HEK293 (cell line): ENCODE data around the gene SLC25A13.

Experiments
- CTCF ChIA-PET: fragments of 350-600 bp; formaldehyde crosslinking; extraction: SDS; loops from one replicate; lab custom pipeline; 2021; ENCODE audit warnings: antibody characterized with exemption; lab: Yijun Ruan, JAX
- POLR2A ChIA-PET: fragments of 300-600 bp; formaldehyde crosslinking; extraction: SDS; loops from one replicate; lab custom pipeline; 2020; ENCODE audit warnings: antibody characterized with exemption, inconsistent platforms; lab: Yijun Ruan, JAX
- H3K27ac ChIP-seq: fragments of 200-500 bp; sonication (Bioruptor generic); 2 replicates; pipeline ENCODE4 v1.5.1; 2014; ENCODE audit warnings: low read depth, low read length, control low read depth, inconsistent platforms; ENCODE audit errors: extremely low read depth
- H3K36me3 ChIP-seq, 2 experiments: fragments of 200-500 bp in 1 of 2; sonication (Bioruptor generic) in 1 of 2; 1 replicate in 1 of 2; 2 replicates in 1 of 2; pipeline ENCODE4 v1.5.1; 2014 to 2017; ENCODE audit warnings: inconsistent platforms in 2 of 2, low read length in 2 of 2; ENCODE audit not compliant: control insufficient read depth in 2 of 2, insufficient read depth in 1 of 2
- H3K4me1 ChIP-seq: fragments of 200-500 bp; sonication (Bioruptor generic); 2 replicates; pipeline ENCODE4 v1.5.1; 2014; ENCODE audit warnings: mild to moderate bottlenecking, low read length, inconsistent platforms; ENCODE audit not compliant: control insufficient read depth, insufficient read depth
- H3K4me3 ChIP-seq: 2 replicates; pipeline ENCODE4 v1.5.1; 2011; ENCODE audit warnings: low read depth, mild to moderate bottlenecking, control low read depth, low read length, moderate library complexity
- H3K9me3 ChIP-seq: fragments of 200-500 bp; sonication (Bioruptor generic); 2 replicates; pipeline ENCODE4 v1.5.1; 2014; ENCODE audit warnings: low read depth, low read length, inconsistent platforms; ENCODE audit not compliant: control insufficient read depth, insufficient read depth
- IKZF3 ChIP-seq: fragments of 450-650 bp; IDR thresholded peaks from 2 replicates; pipeline ENCODE4 v1.5.0; 2018; ENCODE audit warnings: missing biosample characterization, mild to moderate bottlenecking, missing genetic modification characterization, moderate library complexity
- KLF17 ChIP-seq: fragments of 450-650 bp; formaldehyde crosslinking; IDR thresholded peaks from 2 replicates; pipeline ENCODE4 v1.5.1; 2016; ENCODE audit warnings: missing biosample characterization, missing genetic modification characterization
- KLF9 ChIP-seq: fragments of 450-650 bp; formaldehyde crosslinking; IDR thresholded peaks from 2 replicates; pipeline ENCODE4 v1.5.1; 2016; ENCODE audit warnings: missing biosample characterization, missing genetic modification characterization, low read depth
- MYNN ChIP-seq: fragments of 450-650 bp; formaldehyde crosslinking; IDR thresholded peaks from 2 replicates; pipeline ENCODE4 v1.5.1; 2016; ENCODE audit warnings: missing biosample characterization, missing genetic modification characterization, borderline replicate concordance
- YY1 ChIP-seq: fragments of 450-650 bp; formaldehyde crosslinking; IDR thresholded peaks from 2 replicates; pipeline ENCODE4 v1.5.1; 2018; ENCODE audit warnings: missing biosample characterization, missing genetic modification characterization
- ZBTB21 ChIP-seq: fragments of 450-650 bp; formaldehyde crosslinking; IDR thresholded peaks from 2 replicates; pipeline ENCODE4 v1.5.1; 2017; ENCODE audit warnings: missing biosample characterization, missing genetic modification characterization
- ZBTB6 ChIP-seq: fragments of 450-650 bp; formaldehyde crosslinking; IDR thresholded peaks from 2 replicates; pipeline ENCODE4 v1.5.1; 2017; ENCODE audit warnings: missing biosample characterization, missing genetic modification characterization
- ZNF146 ChIP-seq: fragments of 450-650 bp; formaldehyde crosslinking; IDR thresholded peaks from 2 replicates; pipeline ENCODE4 v1.5.1; 2016; ENCODE audit warnings: missing biosample characterization, missing genetic modification characterization
- ZNF19 ChIP-seq: fragments of 450-650 bp; formaldehyde crosslinking; IDR thresholded peaks from 2 replicates; pipeline ENCODE4; 2016; ENCODE audit warnings: missing biosample characterization, missing genetic modification characterization, low read depth
- ZNF24 ChIP-seq: fragments of 450-650 bp; formaldehyde crosslinking; IDR thresholded peaks from 2 replicates; pipeline ENCODE4 v1.5.1; 2016; ENCODE audit warnings: missing biosample characterization, missing genetic modification characterization
- ZNF518A ChIP-seq: fragments of 450-650 bp; formaldehyde crosslinking; conservative IDR thresholded peaks from 2 replicates; pipeline ENCODE4 v1.5.1; 2016; ENCODE audit warnings: low read depth, missing biosample characterization, missing genetic modification characterization
- ZNF555 ChIP-seq: fragments of 450-650 bp; formaldehyde crosslinking; conservative IDR thresholded peaks from 2 replicates; pipeline ENCODE4 v1.5.1; 2017; ENCODE audit warnings: missing biosample characterization, mild to moderate bottlenecking, missing genetic modification characterization, inconsistent platforms
- ZNF561 ChIP-seq: fragments of 450-650 bp; IDR thresholded peaks from 2 replicates; pipeline ENCODE4 v1.5.1; 2018; ENCODE audit warnings: missing biosample characterization, missing genetic modification characterization, borderline replicate concordance
- ZNF585B ChIP-seq: fragments of 450-650 bp; formaldehyde crosslinking; IDR thresholded peaks from 2 replicates; pipeline ENCODE4 v1.5.1; 2016; ENCODE audit warnings: missing biosample characterization, missing genetic modification characterization
- ZNF600 ChIP-seq: fragments of 450-650 bp; formaldehyde crosslinking; IDR thresholded peaks from 2 replicates; pipeline ENCODE4 v1.5.1; 2016; ENCODE audit warnings: missing biosample characterization, missing genetic modification characterization
- ZNF639 ChIP-seq: fragments of 450-650 bp; formaldehyde crosslinking; IDR thresholded peaks from 2 replicates; pipeline ENCODE4 v1.5.1; 2016; ENCODE audit warnings: missing biosample characterization, missing genetic modification characterization
- ZNF792 ChIP-seq: fragments of 450-650 bp; formaldehyde crosslinking; IDR thresholded peaks from 2 replicates; pipeline ENCODE4 v1.5.1; 2016; ENCODE audit warnings: missing biosample characterization, missing genetic modification characterization
- ZNF837 ChIP-seq: fragments of 450-650 bp; formaldehyde crosslinking; IDR thresholded peaks from 2 replicates; pipeline ENCODE4 v1.5.1; 2016; ENCODE audit warnings: missing biosample characterization, missing genetic modification characterization
- ZSCAN30 ChIP-seq: fragments of 450-650 bp; IDR thresholded peaks from 2 replicates; pipeline ENCODE4 v1.5.1; 2018; ENCODE audit warnings: missing biosample characterization, mild to moderate bottlenecking, missing genetic modification characterization, moderate library complexity
- ZXDB ChIP-seq: fragments of 450-650 bp; formaldehyde crosslinking; IDR thresholded peaks from 2 replicates; pipeline ENCODE4 v1.5.1; 2016; ENCODE audit warnings: missing biosample characterization, missing genetic modification characterization

SLC25A13 gene

GRCh38 chr7:96173781-96174180 lies 148.1 kb downstream of the SLC25A13 start:
- Histone ChIP-seq H3K4me3 (no peak overlapping the region), H3K4me1 (0 out of 2 replicates have a peak, but pooled peaks cover under 1% of the 10 kb centered on the region), H3K27ac (no peak overlapping the region), H3K9me3 (no peaks in the 10 kb centered on the region), H3K36me3 (peaks cover 0 to 20% of the 10 kb centered on the region in 2 experiments; a peak in 1 of 3 replicates)
- ChIA-PET POLR2A (no interaction called here), CTCF (no interaction called here)
- TF ChIP-seq ZSCAN30 (tag by site-specific recombination) = no peak
- TF ChIP-seq ZNF24 = no peak
- TF ChIP-seq ZXDB = no peak

GRCh38 chr7:96169439-96169838 lies 152.5 kb downstream of the SLC25A13 start:
- no peak overlapping the region for H3K4me3 ChIP-seq
- no peak overlapping the region for H3K27ac ChIP-seq
- no peak for TF ChIP-seq MYNN (tag by site-specific recombination)
- no peak for TF ChIP-seq ZBTB6 (tag by site-specific recombination)
- TF ChIP-seq ZNF792 (tag by site-specific recombination) = no peak
- TF ChIP-seq ZNF837 (tag by site-specific recombination) = no peak
- TF ChIP-seq ZNF555 (tag by site-specific recombination) = no peak
- no peak for TF ChIP-seq KLF17 (tag by site-specific recombination)
- no peak for TF ChIP-seq ZBTB21
- no peak for TF ChIP-seq ZNF146 (tag by site-specific recombination)
- no peak for TF ChIP-seq YY1 (tag by site-specific recombination)
- no peak for TF ChIP-seq KLF9 (tag by site-specific recombination)
- TF ChIP-seq ZNF518A (tag by site-specific recombination) = no peak
- TF ChIP-seq IKZF3 (tag by site-specific recombination) = no peak
- TF ChIP-seq ZNF561 = no peak
- no peak for TF ChIP-seq ZNF639 (tag by site-specific recombination)
- TF ChIP-seq ZNF585B (tag by site-specific recombination) = no peak
- no peak for TF ChIP-seq ZNF600 (tag by site-specific recombination)
- TF ChIP-seq ZNF19 (tag by site-specific recombination) = no peak
- TF ChIP-seq, all 188 proteins: peak for 0
- no peaks in the 10 kb centered on the region for H3K4me1 ChIP-seq
- POLR2A ChIA-PET = no interaction called here
- no peaks in the 10 kb centered on the region for H3K9me3 ChIP-seq
- CTCF ChIA-PET = no interaction called here
- peaks cover 0 to 11% of the 10 kb centered on the region in 2 experiments; a peak in 1 of 3 replicates for H3K36me3 ChIP-seq
